ENCODE measurements around the gene TNNI2.

TNNI2 gene

GRCh38 chr11:1832920-1833295 lies 5.9 kb upstream of the TNNI2 start:
- Mint-ChIP-seq H3K27me3 (peaks cover 58% of the 10 kb centered on the region), H3K9me3 (no peaks in the 10 kb centered on the region), H3K36me3 (no peaks in the 10 kb centered on the region), H3K4me1 (peaks cover 4% of the 10 kb centered on the region), H3K4me3 (no peak overlapping the region), H3K27ac (no peak overlapping the region)
- DNase-seq = no peak
- CTCF ChIA-PET = interaction anchor here (0.8 to 10.0 kb wide), 41 partner anchors 8 to 323 kb away, joined by 3 to 341 read pairs (median 5); partner anchors contain the start of genes KRTAP5-6 and LSP1

- CTCF ChIA-PET = interaction anchor here (0.6 to 10.0 kb wide), 27 partner anchors 8 to 320 kb away, joined by 3 to 341 read pairs (median 5); partner anchors contain the start of genes KRTAP5-6 and LSP1
- Mint-ChIP-seq H3K36me3 (no peaks in the 10 kb centered on the region), H3K9me3 (no peaks in the 10 kb centered on the region), H3K4me3 (no peak overlapping the region), H3K4me1 (peaks cover 4% of the 10 kb centered on the region), H3K27me3 (peaks cover 48% of the 10 kb centered on the region), H3K27ac (no peak overlapping the region)
- DNase-seq = no peak
These were observed 4.6 kb upstream of the TNNI2 start for GRCh38 chr11:1834062-1834610.

- DNase-seq = no peak
- Mint-ChIP-seq H3K9me3 (no peaks in the 10 kb centered on the region), H3K27ac (no peak within 1 kb of the TSS), H3K4me1 (peaks cover 9% of the 10 kb centered on the region), H3K36me3 (no peaks in the 10 kb centered on the region), H3K27me3 (peaks cover 43% of the 10 kb centered on the region), H3K4me3 (no peak within 1 kb of the TSS)
- CTCF ChIA-PET = interaction anchor here (1.2 to 10.0 kb wide), 9 partner anchors 11 to 316 kb away, joined by 3 to 341 read pairs (median 32); partner anchors contain the start of gene KRTAP5-6
These were observed 3.8 kb upstream of the TNNI2 start, which contains the start of gene SYT8 for GRCh38 chr11:1834779-1835670. Gene SYT8, plus strand, starts transcription at chr11:1834990. Its CDS starts 116 bp downstream, at chr11:1835106.

GRCh38 chr11:1835671-1836010 lies 3.1 kb upstream of the TNNI2 start:
- H3K4me1 Mint-ChIP-seq = peaks cover 10% of the 10 kb centered on the region
- peaks cover 37% of the 10 kb centered on the region for H3K27me3 Mint-ChIP-seq
- DNase-seq = no peak
- no peak overlapping the region for H3K27ac Mint-ChIP-seq
- H3K36me3 Mint-ChIP-seq = no peaks in the 10 kb centered on the region
- no peak overlapping the region for H3K4me3 Mint-ChIP-seq
- CTCF ChIA-PET = interaction anchor here (0.8 to 10.0 kb wide), 9 partner anchors 46 to 318 kb away, joined by 3 to 341 read pairs (median 5); no protein-coding TSS in a partner anchor
- H3K9me3 Mint-ChIP-seq = no peaks in the 10 kb centered on the region

GRCh38 chr11:1836011-1836945 lies 2.5 kb upstream of the TNNI2 start:
- CTCF ChIA-PET = interaction anchor here (0.8 to 10.0 kb wide), 11 partner anchors 12 to 318 kb away, joined by 3 to 341 read pairs (median 5); no protein-coding TSS in a partner anchor
- DNase-seq = no peak
- Mint-ChIP-seq H3K9me3 (no peaks in the 10 kb centered on the region), H3K27me3 (peaks cover 34% of the 10 kb centered on the region), H3K4me3 (no peak overlapping the region), H3K36me3 (no peaks in the 10 kb centered on the region), H3K4me1 (peaks cover 10% of the 10 kb centered on the region), H3K27ac (no peak overlapping the region)

GRCh38 chr11:1837171-1838076 lies 1.4 kb upstream of the TNNI2 start:
- H3K4me1 Mint-ChIP-seq = peaks cover 10% of the 10 kb centered on the region
- peak; percentile 92 for DNase-seq
- H3K27ac Mint-ChIP-seq = no peak overlapping the region
- no peaks in the 10 kb centered on the region for H3K9me3 Mint-ChIP-seq
- CTCF ChIA-PET = interaction anchor here (1.3 to 10.0 kb wide), 6 partner anchors 10 to 314 kb away, joined by 4 to 341 read pairs (median 5); no protein-coding TSS in a partner anchor
- H3K27me3 Mint-ChIP-seq = peaks cover 33% of the 10 kb centered on the region
- no peak overlapping the region for H3K4me3 Mint-ChIP-seq
- H3K36me3 Mint-ChIP-seq = no peaks in the 10 kb centered on the region

GRCh38 chr11:1838077-1838425 lies 730 bp upstream of the TNNI2 start:
- CTCF ChIA-PET = interaction anchor here (1.3 to 1.5 kb wide), 3 partner anchors 12 to 313 kb away, joined by 4 to 7 read pairs (median 7); no protein-coding TSS in a partner anchor
- Mint-ChIP-seq H3K27me3 (peaks cover 36% of the 10 kb centered on the region), H3K36me3 (no peaks in the 10 kb centered on the region), H3K9me3 (no peaks in the 10 kb centered on the region), H3K4me1 (peaks cover 12% of the 10 kb centered on the region), H3K4me3 (no peak overlapping the region), H3K27ac (no peak overlapping the region)
- no peak for DNase-seq

- no peak for DNase-seq
- H3K27me3 Mint-ChIP-seq = peaks cover 30% of the 10 kb centered on the region
- CTCF ChIA-PET = interaction anchor here (1.3 to 1.7 kb wide), 4 partner anchors 10 to 312 kb away, joined by 3 to 7 read pairs (median 6); no protein-coding TSS in a partner anchor
- no peak overlapping the region for H3K4me3 Mint-ChIP-seq
- H3K36me3 Mint-ChIP-seq = no peaks in the 10 kb centered on the region
- H3K9me3 Mint-ChIP-seq = no peaks in the 10 kb centered on the region
- H3K4me1 Mint-ChIP-seq = peaks cover 25% of the 10 kb centered on the region
- no peak overlapping the region for H3K27ac Mint-ChIP-seq
These were observed 583 bp downstream of the TNNI2 start for GRCh38 chr11:1839204-1839923.

- no peak overlapping the region for H3K4me3 Mint-ChIP-seq
- H3K4me1 Mint-ChIP-seq = peaks cover 33% of the 10 kb centered on the region
- H3K27me3 Mint-ChIP-seq = peaks cover 31% of the 10 kb centered on the region
- CTCF ChIA-PET = interaction anchor here (1.2 to 1.7 kb wide), 3 partner anchors 14 to 160 kb away, joined by 3 read pairs; no protein-coding TSS in a partner anchor
- H3K36me3 Mint-ChIP-seq = no peaks in the 10 kb centered on the region
- H3K9me3 Mint-ChIP-seq = no peaks in the 10 kb centered on the region
- H3K27ac Mint-ChIP-seq = no peak overlapping the region
- no peak for DNase-seq
These were observed 1.4 kb downstream of the TNNI2 start for GRCh38 chr11:1839924-1840779.

GRCh38 chr11:1840780-1841480 lies 2.1 kb downstream of the TNNI2 start:
- Mint-ChIP-seq H3K9me3 (no peaks in the 10 kb centered on the region), H3K4me3 (no peak overlapping the region), H3K27ac (no peak overlapping the region), H3K27me3 (peaks cover 30% of the 10 kb centered on the region), H3K36me3 (no peaks in the 10 kb centered on the region), H3K4me1 (peaks cover 41% of the 10 kb centered on the region)
- CTCF ChIA-PET = interaction anchor here (1.2 to 1.7 kb wide), 3 partner anchors 8 to 139 kb away, joined by 3 to 10 read pairs (median 3); no protein-coding TSS in a partner anchor
- no peak for DNase-seq

- no peak overlapping the region for H3K27ac Mint-ChIP-seq
- no peaks in the 10 kb centered on the region for H3K36me3 Mint-ChIP-seq
- peaks cover 48% of the 10 kb centered on the region for H3K4me1 Mint-ChIP-seq
- CTCF ChIA-PET = interaction anchor here (0.7 to 1.7 kb wide), 5 partner anchors 9 to 312 kb away, joined by 3 to 10 read pairs (median 3); no protein-coding TSS in a partner anchor
- H3K9me3 Mint-ChIP-seq = no peaks in the 10 kb centered on the region
- DNase-seq = no peak
- peaks cover 33% of the 10 kb centered on the region for H3K27me3 Mint-ChIP-seq
- H3K4me3 Mint-ChIP-seq = no peak overlapping the region
These were observed 2.8 kb downstream of the TNNI2 start for GRCh38 chr11:1841511-1842148.

All from activated naive CD4-positive, alpha-beta T cell treated with anti-CD3 and anti-CD28 coated beads, Interleukin-2, amount 10 ng/mL, durations not matched to agents 7 days and 5 days (primary cell).